HG03378 (cell line): ENCODE data around the gene FADS3.

Experiments
- ATAC-seq: cut with Tn5 transposase; IDR thresholded peaks from one replicate; pipeline ENCODE4 v1.9.1; 2021; ENCODE audit warnings: mild to moderate bottlenecking, moderate library complexity; ENCODE audit not compliant: unreplicated experiment

The FADS3 gene

GRCh38 chr11:61862714-61863547, 28.4 kb downstream of the FADS3 start:
- no peak for ATAC-seq

- ATAC-seq, result no peak
Measured at GRCh38 chr11:61861634-61862033, 29.7 kb downstream of the FADS3 start.

- no peak for ATAC-seq
Measured at GRCh38 chr11:61860054-61860903, 31.1 kb downstream of the FADS3 start.

GRCh38 chr11:61855939-61856680, 35.2 kb downstream of the FADS3 start:
- ATAC-seq, result no peak

- no peak for ATAC-seq
Measured at GRCh38 chr11:61854966-61855714, 36.2 kb downstream of the FADS3 start.

- no peak for ATAC-seq
Measured at GRCh38 chr11:61854206-61854895, 37.0 kb downstream of the FADS3 start.

- ATAC-seq, result no peak
Measured at GRCh38 chr11:61853698-61854169, 37.6 kb downstream of the FADS3 start.

- ATAC-seq, result no peak
Measured at GRCh38 chr11:61851900-61852295, 39.4 kb downstream of the FADS3 start.

- no peak for ATAC-seq
Measured at GRCh38 chr11:61851113-61851899, 40.0 kb downstream of the FADS3 start.

GRCh38 chr11:61850687-61851086, 40.7 kb downstream of the FADS3 start:
- ATAC-seq, result no peak

GRCh38 chr11:61848631-61849030, 42.7 kb downstream of the FADS3 start:
- ATAC-seq, result no peak

GRCh38 chr11:61847914-61848581, 43.3 kb downstream of the FADS3 start:
- ATAC-seq, result no peak

GRCh38 chr11:61846362-61847020, 44.9 kb downstream of the FADS3 start:
- no peak for ATAC-seq

- no peak for ATAC-seq
Measured at GRCh38 chr11:61844909-61845565, 46.3 kb downstream of the FADS3 start.

- ATAC-seq, result no peak
Measured at GRCh38 chr11:61842528-61842820, 48.9 kb downstream of the FADS3 start.

GRCh38 chr11:61841636-61842527, 49.5 kb downstream of the FADS3 start:
- ATAC-seq, result no peak

GRCh38 chr11:61840371-61840770, 51.0 kb downstream of the FADS3 start:
- no peak for ATAC-seq
